Activated CD8-positive, alpha-beta memory T cell treated with anti-CD3 and anti-CD28 coated beads for 48 hours (primary cell): ENCODE measurements around the gene CPT1C.

ENCODE experiments used
- DNase-seq, 3 experiments: peaks; one replicate each; pipeline ENCODE4 v3.0.0-alpha.2; 2020; ENCODE audit warnings: low read depth in 2 of 3, low spot score in 2 of 3

Gene CPT1C

DNA sequence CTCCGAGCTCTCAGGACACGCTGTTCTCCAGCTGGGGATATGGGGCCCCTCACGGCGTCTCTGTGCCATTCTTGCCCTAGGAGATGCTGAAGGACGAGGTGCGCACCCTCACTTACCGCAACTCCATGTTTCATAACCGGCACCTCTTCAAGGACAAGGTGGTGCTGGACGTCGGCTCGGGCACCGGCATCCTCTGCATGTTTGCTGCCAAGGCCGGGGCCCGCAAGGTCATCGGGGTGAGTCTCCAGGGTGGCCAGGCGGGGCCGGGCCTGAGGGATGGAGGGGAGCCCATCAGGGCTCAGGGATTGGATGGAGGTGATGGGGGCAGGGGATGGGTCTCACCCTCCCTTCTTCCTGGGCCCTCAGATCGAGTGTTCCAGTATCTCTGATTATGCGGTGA is 9.1 kb upstream of the CPT1C start:
- DNase-seq, result no peak

DNA sequence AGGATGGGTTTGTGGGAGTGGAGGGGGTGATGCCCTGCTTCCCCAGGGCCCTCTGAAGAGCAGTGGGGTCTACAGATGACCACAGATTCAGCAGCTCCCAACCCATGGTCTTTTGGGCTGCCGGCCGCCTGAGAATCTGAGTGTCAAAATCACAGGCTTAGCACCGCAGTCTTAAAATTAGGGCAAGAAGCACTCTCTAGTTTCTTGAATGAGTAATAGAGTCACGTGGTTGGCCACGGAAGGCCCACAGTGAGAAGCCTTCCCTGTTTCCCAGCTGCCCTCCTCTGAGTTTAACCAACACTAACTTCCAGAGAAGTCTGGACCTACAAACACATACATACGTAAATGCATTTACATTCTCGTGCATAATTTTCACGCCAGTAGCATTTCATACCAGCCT is 8.6 kb upstream of the CPT1C start:
- DNase-seq, result no peak

DNA sequence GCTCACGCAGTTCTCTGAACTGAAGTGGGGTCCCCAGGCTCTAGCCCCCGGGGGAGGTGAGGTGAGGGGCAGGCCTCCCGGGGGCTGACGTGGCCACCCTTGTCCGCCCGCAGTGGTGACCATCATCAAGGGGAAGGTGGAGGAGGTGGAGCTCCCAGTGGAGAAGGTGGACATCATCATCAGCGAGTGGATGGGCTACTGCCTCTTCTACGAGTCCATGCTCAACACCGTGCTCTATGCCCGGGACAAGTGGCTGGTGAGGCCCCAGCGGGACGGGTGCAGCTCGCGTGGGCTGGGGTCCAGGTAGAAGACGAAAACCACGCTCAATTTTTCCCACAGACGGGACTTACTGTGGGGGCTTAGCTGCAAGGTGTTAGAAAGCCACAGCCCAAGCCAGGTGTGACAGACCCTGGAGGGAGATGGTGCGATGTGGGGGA is 7.1 kb upstream of the CPT1C start:
- no peak for DNase-seq

DNA sequence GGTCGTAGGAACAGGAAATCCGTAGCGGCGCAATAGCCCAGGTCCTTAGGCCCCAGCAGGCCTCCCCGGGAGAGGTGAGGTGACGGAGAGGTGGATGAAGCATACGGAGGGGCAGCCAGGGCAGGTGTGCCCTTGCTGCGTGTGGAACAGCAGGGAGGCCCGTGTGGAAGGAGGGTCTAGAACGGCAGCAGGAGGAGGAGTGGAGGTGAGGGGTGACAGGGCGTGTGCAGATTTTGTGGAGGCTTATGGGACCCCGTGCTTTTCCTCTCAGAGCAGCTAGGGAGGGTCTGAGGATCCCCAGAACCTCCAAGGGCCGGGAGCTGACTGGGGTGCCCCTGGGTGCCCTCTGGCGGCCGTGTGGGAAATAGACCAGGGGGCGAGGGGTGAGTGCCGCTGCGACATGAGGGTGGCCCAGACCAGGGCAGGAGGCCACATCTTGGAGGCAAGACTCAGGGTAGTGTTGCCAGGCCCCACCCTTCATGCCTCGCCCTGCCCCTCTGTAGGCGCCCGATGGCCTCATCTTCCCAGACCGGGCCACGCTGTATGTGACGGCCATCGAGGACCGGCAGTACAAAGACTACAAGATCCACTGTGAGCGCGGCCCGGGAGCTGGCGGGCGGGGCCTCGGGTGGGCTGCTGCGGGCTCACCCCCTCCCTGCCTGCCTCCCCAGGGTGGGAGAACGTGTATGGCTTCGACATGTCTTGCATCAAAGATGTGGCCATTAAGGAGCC is 6.5 kb upstream of the CPT1C start:
- DNase-seq, result no peak

DNA sequence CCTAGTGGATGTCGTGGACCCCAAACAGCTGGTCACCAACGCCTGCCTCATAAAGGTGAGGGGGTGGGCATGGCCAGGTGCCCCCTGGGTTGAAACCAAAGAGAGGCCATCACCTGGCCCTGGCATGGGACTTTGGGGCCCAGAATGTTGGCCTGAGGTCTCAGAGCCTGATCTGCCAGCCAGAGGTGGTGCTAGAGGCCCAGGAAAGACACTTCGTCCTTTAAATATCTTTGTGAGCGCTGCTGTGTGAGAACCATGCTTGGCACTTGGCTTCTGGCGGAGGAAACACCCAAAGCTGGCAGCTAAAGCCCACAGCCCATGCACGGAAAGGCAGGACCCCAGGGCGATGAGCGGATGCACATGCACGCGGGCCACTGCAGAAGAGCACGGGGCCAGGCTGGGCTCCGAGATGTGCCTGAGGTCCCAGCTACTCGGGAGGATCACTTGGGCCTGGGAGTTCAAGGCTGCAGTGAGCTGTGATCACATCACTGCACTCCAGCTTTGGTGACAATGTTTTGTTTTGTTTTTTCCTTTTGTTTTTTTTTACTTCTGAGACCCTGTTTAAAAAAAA is 5.8 kb upstream of the CPT1C start:
- DNase-seq, result no peak

DNA sequence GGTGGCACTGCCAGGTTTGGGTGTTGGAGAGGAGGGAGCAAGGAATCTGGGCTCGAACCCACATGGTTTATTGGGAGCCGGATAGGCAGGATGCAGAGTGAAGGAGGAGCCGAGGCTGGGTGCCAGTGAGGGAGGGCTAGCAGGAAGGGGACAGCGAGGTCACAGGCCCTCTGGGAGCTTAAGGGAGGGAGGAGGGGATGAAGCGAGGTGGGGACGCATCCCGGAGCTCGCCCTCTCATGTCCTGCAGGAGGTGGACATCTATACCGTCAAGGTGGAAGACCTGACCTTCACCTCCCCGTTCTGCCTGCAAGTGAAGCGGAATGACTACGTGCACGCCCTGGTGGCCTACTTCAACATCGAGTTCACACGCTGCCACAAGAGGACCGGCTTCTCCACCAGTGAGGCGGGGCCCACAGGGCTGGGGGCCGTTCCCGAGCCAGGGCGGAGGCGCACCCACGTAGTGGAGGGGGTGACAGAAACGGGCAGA is 5.0 kb upstream of the CPT1C start:
- DNase-seq, result no peak

DNA sequence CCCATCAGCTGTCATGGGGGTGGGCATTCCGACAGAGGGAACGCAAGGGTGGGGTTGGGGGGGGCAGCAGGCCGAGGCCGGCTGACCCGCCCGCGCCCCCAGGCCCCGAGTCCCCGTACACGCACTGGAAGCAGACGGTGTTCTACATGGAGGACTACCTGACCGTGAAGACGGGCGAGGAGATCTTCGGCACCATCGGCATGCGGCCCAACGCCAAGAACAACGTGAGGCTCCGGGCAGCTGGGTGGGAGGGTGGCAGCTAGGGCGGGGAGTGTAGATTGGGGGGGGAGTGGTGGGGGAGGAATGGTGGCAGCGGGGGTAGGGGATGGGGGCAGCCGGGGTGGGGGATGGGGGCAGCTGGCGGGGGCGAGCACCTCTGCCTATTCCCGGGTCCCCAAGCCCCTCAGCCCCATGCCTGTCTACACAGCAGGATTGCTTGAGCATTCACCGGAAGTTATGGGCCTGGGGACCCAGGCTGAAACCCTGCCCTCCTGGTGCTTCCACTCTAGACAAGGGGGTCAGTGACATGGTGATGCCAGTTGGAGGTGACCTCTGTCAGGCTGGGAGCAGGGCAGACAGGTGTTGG is 4.3 kb upstream of the CPT1C start:
- no peak for DNase-seq

DNA sequence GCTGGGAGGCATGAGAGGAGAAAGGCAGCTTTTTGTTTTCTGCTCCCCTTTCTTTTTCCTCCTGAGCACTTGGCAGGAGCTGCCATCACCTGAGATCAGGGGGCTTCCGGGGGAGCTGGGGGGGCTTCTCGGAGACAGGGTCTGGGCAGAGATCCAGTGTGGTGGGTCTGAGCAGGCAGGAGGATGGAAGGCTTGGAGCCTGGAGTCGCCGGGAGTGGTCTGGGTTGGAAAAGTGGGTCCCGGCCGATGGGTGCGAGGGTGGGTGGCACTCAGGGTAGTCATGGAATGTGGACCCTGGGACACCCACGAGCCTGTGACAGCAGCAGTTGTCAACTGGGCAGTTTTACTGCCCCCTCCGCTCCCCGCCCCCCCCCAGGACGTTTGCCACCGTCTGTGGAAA is 3.8 kb upstream of the CPT1C start:
- DNase-seq, result no peak

DNA sequence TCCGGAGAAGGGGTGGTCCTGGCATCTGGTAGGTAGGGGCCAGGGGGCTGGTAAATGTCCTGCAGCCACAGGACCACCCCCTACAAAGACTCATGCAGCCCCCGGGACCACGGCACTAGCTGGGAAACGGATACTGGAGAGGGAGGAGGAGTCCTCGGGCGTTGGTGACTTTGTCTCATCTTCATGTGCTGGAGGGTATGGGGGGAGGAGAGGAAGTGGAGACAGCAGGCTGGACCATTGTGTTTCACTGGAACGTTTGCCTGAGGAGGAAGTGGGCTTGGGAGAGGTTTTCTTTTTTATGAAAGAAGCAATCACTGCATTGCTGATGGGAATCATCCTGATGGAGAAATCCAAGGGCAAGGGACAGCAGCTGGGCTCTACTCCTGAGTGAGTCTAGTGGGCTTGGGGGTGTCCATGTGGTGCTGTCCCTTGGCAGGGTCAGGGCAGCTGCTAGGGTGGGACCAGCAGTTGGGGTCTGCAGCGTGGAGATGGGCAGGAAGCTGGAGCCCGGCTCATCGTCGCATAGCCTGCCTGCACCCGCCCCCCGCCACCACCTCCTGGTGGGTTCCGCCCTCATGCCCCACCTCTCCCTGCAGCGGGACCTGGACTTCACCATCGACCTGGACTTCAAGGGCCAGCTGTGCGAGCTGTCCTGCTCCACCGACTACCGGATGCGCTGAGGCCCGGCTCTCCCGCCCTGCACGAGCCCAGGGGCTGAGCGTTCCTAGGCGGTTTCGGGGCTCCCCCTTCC is 3.2 kb upstream of the CPT1C start:
- DNase-seq, result no peak

DNA sequence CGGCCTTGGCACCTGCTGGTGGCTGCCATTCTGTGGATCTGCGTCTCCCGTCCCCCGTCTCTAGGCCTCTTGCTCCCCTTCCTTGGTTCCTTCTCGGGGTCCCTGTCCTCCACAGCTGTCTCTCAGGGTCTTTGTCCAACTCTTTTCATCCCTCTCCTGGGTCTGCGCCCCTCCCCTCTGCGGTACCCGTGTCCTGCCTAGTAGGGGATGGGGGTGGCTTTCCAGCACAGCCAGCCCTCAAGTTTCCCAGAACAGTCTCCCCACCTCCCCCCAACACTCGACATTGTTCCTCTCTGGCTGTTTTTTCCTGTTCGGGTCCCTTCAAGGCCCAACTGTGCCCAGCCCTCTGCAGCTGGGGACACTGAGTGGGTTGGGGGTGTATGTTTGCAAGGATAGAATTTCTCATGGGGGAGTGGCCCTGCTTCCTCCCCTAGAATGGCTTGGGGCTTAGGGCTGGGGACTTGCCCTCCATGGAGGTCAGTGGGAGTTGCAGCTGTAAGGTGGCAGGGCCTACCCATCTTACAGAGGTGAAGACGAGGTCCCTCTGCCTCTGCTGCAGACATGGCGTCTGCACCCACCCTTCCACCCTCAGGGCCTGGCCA is 2.3 kb upstream of the CPT1C start:
- DNase-seq, result no peak

DNA sequence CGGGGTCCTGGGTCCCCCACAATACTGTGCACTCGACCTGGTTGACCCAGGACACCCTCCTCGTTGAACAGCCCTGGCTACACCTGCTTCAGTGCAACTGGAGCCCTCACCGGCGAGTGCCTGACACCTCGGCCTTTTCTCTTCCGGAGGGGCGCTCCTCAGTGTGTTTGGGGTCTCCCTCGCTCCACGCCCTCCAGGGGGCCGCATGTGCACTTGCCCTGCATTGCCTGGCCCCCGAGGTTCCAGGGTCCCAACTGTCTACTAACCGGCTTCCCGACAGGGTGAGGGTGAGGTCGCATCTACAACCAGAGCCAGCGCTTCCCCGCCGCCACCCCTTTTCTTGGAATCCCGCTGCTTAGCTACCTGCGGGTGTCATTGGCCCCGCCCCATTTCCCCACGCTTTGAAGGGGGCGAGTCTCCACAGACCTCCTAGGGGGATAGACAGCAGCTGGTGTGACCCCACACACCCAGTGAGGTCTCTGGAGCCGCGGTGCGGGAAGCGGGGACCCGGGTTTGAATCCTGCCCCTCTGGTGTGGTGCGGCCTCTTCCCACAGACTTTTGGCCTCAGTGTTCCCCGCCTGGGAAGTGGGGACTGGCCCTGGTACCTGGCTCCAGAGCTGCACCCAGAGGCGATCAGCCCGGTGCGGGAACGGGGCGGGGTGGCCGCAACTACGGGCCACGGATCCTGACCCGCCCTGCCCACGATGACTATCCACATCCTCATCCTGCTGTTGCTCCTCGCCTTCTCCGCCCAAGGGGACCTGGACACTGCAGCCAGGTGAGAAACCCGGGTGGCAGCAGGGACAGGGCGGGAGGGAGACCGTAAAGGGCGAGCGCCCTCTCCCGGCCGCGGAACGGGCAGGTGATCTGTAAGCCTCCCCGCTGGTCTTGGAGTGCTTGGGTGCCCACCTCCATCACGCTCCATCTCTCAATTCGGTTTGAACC is 1.5 kb upstream of the CPT1C start, which contains the start of gene ADM5:
TSS of gene ADM5 (plus strand) at position 462 of the 946 bp plus-strand sequence. CDS start at position 706, 244 bp downstream.
- no peak for DNase-seq

DNA sequence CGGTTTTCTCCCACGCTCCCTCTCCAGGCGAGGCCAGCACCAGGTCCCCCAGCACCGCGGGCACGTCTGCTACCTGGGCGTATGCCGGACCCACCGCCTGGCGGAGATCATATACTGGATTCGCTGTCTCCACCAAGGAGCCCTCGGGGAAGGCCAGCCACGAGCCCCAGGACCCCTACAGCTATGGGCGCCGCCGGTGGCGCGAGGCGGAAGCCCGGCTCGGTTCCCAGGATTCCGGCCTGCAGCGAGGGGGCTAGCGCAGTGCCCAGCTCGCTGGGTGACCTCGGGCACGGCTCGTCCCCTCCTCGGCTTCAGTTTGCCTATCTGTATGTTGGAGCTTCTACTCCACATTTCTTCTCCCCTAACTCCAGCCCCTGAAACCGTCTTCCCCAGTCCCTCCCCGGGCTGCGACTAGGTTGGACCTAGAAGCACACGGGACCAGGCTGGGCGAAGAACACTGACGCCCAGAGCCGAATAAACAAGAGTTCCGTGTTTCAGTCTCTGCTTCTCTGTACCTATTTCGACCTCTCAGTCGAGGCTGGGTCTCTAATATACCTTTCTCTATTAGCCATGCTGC is 749 bp upstream of the CPT1C start:
- no peak for DNase-seq

DNA sequence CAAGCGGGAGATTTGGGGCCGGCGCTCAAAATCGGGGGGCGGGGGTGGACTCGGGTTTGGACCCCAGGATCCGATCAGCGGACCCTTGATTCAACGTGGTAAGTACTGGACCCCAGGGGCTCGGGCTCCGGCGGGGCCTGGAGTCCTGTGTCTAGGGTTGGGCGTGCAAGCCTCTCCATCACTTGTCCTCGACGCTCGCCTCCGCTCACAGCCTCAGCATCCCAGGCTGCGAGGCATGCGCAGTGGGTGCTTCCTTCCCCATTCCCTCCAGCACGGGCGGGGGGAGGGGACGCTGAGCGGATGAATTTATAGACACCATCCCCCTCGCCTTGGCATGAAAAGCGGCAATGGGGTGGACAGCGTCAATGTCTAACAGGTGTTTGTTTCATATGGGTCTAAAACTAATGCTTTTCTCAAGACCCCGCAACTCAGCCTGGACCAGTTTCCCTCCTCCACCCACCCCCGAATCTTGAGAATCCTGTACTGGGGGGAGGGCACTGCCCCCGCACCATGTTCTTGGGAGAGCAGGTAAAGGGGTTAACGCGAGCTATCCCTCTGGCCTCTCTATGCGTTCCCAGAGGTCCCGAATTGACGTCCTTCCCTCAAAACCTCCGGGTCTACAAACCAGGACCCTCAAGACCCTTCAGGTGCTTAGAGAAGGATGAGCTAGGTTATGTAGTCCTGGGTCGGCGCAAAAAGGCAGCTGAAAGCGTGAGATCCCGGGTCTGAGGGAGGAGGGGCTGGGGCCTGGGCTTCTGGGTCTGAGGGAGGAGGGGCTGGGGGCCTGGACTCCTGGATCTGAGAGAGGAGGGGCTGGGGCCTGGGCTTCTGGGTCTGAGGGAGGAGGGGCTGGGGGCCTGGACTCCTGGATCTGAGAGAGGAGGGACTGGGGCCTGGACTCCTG is 579 bp downstream of the CPT1C start:
- DNase-seq, result no peak

DNA sequence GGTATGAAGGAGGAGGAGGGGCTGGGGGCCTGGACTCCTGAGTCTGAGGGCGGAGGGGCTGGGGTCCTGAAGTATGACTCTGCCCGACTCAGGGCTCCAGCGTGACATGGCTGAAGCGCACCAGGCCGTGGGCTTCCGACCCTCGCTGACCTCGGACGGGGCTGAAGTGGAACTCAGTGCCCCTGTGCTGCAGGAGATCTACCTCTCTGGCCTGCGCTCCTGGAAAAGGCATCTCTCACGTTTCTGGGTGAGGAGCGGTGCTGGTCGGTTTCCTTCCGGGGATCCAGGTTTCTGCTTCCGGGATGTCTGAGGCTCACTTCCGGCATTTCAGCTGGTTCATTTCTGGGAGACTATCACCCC is 1.2 kb downstream of the CPT1C start:
- DNase-seq, result no peak

DNA sequence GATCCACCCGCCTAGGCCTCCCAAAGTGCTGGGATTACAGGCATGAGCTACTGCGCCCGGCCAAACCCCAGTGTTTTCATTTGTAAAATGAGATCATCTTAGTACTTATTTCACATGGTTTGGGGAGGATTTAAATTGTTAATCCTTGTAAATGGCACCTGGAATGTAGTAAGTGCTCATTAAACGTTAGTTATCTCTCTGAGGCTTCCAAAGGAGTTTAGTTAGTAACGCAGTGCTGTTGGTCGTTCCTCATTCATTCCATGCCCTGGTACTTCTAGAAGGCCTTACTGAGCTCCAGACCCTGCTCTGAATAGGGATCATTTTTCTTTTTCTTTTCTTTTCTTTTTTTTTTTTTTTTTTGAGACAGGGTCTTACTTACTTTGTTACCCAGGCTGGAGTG is 5.2 kb downstream of the CPT1C start:
- DNase-seq, result no peak

DNA sequence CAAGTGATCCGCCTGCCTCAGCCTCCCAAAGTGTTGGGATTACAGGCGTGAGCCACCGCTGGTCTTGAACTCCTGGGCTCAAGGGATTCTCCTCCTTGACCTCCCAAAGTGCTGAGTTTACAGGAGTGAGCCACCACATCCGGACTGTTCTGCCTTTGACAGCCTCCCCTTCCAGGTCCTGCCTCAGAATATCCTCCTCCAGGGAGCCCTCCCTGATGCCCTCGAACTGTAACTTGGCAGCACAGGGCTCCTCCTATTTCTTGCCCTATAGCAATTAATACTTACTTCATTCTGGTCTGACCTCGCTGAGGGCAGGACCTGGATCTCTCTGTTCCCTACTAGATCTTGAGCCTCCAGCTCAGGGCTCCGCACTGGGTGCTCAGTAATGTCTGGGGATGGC is 5.9 kb downstream of the CPT1C start:
- no peak for DNase-seq

DNA sequence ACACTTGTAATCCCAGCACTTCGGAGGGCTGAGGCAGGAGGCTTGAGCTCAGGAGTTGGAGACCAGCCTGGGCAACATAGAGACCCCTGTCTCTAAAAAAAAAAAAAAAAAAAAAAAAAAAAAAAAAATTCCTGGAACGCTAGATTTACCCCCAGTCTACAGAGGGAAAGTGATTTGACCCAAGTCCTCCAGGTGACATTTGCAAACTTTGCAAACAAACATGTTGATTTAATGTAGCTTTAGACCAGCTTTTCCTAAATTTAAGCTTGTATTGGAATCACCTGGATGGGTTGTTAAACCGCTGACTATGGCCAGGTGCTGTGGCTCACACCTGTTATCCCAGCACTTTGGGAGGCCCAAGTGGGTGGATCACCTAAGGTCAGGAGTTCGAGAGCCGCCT is 8.4 kb downstream of the CPT1C start:
- DNase-seq, result no peak

DNA sequence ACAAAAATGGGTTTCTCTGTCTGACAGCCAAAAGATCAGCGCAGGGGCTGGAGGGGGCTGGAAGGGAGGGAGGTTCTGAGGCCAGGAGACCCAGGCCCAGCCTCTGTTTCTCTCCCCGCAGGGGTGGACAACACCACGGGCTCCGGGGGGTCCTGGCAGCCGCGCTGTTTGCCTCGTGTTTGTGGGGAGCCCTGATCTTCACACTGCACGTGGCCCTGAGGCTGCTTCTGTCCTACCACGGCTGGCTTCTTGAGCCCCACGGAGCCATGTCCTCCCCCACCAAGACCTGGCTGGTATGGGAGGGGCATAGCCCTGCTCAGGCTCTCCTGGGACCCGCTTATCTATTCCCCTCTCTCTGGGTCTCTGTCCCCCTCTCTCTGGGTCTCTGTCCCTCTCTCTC is 9.6 kb downstream of the CPT1C start:
- DNase-seq, result no peak

DNA sequence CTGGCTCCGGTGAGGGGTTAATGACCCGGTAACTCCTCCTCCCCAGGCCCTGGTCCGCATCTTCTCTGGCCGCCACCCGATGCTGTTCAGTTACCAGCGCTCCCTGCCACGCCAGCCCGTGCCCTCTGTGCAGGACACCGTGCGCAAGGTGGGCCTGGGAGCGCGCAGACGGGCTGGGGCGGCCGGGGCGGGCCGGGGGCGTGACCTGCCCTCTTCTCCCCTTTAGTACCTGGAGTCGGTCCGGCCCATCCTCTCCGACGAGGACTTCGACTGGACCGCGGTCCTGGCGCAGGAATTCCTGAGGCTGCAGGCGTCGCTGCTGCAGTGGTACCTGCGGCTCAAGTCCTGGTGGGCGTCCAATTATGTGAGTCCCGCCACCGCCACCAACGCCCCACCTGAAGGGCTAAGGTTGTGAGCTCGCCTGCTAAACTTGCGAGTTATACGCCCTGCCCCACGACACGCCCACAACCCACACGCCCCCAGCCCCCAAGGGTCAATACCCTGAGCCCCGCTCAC is 10.4 kb downstream of the CPT1C start:
- DNase-seq, result no peak
